ENCODE results near the gene KRTAP12-1.

GRCh38 chr21:44650265-44650972 is 31.5 kb downstream of the KRTAP12-1 start:
- TF ChIP-seq CTCF (IDR thresholded peaks at IDR 0.05) (no peak), POLR2AphosphoS5 (IDR thresholded peaks at IDR 0.05) (no peak)

All from upper lobe of left lung (tissue), 4 donors.